HL-60/S4 treated with phorbol 12-myristate 13-acetate at 8.2 ng/mL for 4 days and 3 days (cell line): ENCODE results near the gene SELENOS.

Experiments
- in situ Hi-C: fragments of 300-500 bp; cut with MboI; formaldehyde crosslinking; loops from 2 replicates; pipeline ENCODE4 v1.15.0; 2022; ENCODE audit warnings: low sequenced_read_pairs

Gene SELENOS, protein sequence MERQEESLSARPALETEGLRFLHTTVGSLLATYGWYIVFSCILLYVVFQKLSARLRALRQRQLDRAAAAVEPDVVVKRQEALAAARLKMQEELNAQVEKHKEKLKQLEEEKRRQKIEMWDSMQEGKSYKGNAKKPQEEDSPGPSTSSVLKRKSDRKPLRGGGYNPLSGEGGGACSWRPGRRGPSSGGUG

GRCh38 chr15:101277038-101277822 lies at the start of gene SELENOS:
TSS of gene SELENOS (minus strand) at chr15:101277485. CDS start at chr15:101277417, 68 bp downstream.
- in situ Hi-C loops, result no loop called here

DNA sequence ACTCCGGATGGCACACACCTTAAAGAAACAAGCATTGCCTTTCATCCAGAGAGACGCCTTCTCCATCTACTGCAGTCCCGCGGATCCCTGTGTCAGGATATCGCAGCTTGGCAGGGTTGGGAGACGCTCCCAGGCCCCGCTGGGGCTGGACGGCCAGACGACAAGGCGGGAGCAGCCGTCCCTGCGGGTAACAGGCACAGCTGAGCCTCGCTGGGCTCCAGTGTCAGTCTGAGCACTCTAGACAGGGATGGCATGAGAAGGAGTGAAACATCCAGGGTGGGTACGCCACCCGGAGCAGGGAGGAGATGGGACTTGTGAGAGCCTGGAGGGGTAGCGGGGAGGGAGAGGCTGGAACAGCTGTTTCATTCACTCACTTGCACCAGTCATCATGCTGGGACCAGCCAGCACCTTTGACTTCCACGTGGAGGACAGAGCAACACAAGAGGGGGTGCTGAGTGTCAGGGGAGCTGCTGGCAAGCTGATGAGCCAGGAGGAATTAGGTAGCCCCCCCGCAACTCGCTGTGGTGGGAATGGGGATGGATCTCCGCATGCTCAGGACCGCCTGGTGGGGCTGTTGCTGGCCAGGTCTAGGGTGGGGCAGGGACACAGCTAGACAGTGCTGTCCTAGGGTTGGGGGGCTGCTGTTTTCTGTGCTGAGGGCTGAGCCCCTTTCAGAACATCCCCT lies 49.3 kb upstream of the SELENOS start:
- in situ Hi-C loops, result no loop called here

- in situ Hi-C loops, result no loop called here
Observed at GRCh38 chr15:101326026-101326315, 48.7 kb upstream of the SELENOS start.

DNA sequence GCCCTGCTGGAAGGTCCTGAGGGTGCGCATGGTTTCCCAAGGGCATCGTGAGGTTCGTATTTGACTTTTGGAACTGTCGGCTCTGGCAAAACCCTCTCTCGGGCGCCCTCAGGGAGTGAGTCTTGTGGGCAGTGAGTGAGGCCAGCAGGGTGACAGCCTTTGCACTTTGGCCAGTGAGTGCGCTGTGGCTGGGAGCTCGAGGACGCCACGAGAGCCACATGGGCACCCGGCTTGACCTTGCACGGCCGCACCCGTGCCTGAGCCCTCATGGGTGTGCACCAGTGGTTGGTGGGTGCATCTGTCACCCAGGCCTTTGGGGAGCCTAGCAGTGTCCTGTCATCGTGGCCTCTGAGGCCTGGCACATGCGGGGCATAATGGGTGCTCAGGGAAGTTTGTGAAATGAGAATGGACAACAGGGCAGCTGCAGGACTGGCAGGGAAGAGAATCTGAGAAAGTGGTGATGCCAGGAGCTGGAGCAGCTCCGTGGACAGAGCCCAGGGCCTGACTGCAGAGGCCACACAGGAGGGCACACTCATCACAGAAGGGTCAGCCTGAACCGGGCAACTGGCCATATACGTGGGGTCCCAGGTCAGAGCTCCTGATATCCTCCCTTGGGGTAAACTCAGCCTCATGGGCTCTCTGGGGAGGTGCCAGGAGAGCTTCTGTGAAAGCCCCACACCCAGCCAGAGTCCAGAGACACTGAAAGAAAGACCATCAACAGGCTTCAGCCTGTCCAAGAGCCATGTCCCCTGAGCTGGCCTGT lies 48.2 kb upstream of the SELENOS start:
- in situ Hi-C loops, result no loop called here

- in situ Hi-C loops, result no loop called here
Observed at GRCh38 chr15:101324524-101325177, 47.4 kb upstream of the SELENOS start.

DNA sequence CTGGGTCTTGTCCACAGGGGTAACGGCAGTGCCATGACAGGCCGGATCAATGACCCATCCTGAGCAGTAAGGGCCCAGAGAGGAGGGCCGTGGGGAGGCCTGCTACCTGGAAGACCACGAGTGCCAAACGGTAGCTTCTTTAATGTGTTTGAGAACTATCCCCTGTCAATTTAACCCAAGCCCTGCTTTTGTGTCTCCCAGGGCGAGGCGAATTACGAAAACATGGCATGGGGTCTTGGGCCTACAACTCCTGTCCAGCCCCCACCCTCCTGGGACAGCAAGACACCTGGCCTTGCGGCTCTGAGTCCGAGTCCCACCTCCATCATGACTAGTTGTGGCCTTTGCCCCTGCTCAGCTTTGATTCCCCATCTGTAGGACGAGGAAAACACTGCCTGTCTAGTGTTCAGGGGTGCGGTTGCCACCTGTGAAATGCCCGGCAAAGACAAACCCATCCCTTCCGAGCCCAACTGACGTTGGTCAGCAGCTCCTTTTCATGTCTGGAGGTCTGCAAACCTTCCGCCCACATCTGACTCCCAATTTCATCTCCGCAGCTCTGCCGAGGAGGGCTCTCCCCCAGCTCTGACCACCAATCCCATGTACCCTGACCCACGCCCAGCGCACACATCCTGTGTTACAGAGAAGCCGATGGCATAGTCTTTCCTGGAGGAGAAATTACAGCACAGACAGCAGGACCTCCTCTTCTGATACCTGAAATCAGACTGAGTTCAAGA lies 46.7 kb upstream of the SELENOS start:
- in situ Hi-C loops, result no loop called here

- in situ Hi-C loops, result no loop called here
Observed at GRCh38 chr15:101322854-101323477, 45.7 kb upstream of the SELENOS start.

DNA sequence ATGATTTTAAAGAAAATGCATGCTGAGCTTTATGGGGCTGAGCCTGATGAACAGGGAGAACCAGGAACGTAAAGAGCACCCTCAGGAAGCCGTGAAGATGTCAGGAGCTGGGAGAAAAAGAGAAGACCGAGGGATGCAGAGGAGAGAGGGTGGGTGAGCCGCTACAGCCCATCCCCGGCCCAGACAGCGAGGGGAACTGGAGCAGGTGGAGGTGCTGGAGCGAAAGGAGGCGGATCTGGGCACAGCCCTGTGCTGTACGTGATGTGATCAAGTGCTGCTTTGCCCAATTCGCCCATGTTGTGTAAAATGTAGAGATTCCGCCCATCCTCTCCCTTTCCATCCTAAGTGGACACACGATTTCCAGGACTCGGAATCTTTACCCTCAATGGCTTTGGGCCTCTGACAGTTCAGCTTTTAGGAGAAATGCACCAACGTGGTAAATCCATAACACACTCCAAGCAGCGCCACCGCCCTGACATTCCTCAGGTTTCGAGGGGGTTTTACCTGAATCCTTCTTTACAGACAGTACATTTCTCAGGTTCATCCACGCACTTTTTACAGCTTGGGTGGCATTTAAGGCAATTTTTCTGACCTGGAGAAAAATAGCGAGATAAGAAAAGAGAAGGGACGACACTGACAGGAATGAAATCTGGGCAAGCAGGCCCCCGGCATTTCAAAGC lies 44.9 kb upstream of the SELENOS start:
- in situ Hi-C loops, result no loop called here

DNA sequence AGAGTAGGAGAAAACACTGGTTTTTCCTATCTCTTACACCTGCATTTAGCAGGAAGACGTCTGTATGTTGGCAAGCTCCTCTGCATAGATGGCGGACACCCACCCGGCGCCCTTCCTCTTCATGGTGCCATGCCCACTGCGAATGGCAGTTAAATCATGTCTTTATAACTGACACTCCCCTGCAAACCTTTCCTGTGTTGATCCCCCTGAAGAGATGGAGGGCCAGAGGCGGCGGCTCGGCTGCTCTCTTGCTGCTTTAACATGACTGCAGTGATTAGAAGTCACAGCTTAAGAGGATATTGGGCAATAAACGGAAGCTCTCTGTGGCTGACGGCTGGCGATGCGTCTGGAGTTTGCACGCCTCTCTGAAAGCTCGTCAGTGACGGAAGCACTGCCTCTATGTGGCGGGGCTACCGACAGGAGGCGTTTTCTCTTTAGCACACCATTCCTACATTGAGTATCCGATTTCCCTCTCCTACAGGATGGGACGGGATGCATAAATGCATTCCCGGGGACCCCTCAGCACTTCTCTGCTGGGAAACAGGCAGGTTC lies 43.3 kb upstream of the SELENOS start:
- in situ Hi-C loops, result no loop called here

- in situ Hi-C loops, result no loop called here
Observed at GRCh38 chr15:101318839-101319238, 41.6 kb upstream of the SELENOS start.

GRCh38 chr15:101318147-101318819 lies 41.0 kb upstream of the SELENOS start:
- in situ Hi-C loops, result no loop called here

- in situ Hi-C loops, result no loop called here
Observed at GRCh38 chr15:101317336-101317872, 40.1 kb upstream of the SELENOS start.

GRCh38 chr15:101316529-101316928 lies 39.2 kb upstream of the SELENOS start:
- in situ Hi-C loops, result no loop called here

- in situ Hi-C loops, result no loop called here
Observed at GRCh38 chr15:101315736-101316135, 38.5 kb upstream of the SELENOS start.

DNA sequence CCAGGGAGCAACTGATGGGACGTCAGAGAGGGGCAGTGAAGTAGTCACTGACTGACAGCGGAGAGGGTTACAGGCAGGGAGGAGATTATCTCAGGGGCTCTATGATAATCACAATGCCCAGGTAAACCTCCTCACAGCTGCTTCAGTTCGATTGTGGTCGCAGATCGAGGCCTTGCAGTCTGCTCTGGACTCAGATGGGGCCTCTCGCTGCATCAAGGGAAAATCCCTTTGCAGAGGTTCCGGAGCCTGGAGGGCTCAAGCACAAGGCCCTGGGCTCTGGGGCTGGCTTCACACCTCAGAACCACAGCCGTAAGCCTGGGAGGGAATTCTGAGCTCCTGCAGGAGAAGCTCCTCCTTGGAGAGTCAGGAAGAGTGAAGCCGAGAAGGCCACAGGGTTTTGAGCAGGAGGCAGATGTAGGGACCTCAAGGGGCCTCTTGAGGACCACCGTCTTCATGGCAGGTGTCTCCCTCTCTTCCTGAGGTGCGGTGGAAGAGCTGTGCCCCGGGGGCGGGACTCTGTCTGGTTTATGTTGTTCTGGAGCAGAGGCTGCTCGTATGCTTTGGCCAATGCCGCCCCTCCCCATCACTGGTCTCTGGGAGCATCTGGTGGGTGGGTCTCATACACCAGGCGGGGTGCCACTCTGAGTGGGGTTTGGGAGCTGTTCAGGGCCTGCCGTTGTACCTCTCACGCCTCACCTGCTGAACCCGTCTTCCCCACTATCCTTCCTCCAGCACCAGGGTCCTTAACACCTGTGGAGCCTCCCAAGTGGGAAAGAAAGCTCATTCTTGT lies 37.2 kb upstream of the SELENOS start:
- in situ Hi-C loops, result no loop called here

- in situ Hi-C loops, result no loop called here
Observed at GRCh38 chr15:101313041-101313761, 35.9 kb upstream of the SELENOS start.

GRCh38 chr15:101310508-101310907 lies 33.2 kb upstream of the SELENOS start:
- in situ Hi-C loops, result no loop called here
